ENCODE measurements around the gene ATP1B1.

Gene ATP1B1

DNA sequence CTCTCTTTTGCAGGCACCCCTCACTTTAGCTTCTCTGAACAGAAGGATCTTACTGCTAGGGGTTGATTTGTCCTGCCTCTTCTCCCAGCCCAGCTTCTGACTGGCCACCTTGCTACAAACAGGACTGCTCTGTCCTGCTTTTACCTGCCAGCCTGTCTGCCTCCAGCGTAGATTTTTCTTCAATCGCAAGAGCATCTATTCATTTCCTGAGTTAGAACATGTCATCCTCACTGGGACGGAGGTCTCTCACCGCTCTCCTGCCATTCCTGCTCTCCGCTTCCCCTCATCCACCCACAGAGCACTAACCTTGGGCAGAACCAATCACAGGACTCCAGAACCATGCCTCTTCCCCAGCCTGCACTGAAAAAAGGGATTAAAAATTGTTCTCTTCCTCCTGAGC lies 3.5 kb upstream of the ATP1B1 start:
- POLR2A ChIA-PET: interaction anchor here (1.0 kb wide), 1 partner anchor 328 kb away, joined by 4 read pairs; no protein-coding TSS in a partner anchor
- peaks cover 17% of the 10 kb centered on the region for H3K4me1 ChIP-seq (ENCODE audit: control insufficient read depth, insufficient read depth, low read length)
- TF ChIP-seq, protein P1, sequence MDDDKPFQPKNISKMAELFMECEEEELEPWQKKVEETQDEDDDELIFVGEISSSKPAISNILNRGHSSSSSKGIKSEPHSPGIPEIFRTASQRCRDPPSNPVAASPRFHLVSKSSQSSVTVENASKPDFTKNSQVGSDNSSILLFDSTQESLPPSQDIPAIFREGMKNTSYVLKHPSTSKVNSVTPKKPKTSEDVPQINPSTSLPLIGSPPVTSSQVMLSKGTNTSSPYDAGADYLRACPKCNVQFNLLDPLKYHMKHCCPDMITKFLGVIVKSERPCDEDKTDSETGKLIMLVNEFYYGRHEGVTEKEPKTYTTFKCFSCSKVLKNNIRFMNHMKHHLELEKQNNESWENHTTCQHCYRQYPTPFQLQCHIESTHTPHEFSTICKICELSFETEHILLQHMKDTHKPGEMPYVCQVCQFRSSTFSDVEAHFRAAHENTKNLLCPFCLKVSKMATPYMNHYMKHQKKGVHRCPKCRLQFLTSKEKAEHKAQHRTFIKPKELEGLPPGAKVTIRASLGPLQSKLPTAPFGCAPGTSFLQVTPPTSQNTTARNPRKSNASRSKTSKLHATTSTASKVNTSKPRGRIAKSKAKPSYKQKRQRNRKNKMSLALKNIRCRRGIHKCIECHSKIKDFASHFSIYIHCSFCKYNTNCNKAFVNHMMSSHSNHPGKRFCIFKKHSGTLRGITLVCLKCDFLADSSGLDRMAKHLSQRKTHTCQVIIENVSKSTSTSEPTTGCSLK (tag by site-specific recombination; IDR thresholded peaks at IDR 0.05): no peak
- TF ChIP-seq ZNF146 (tag by site-specific recombination; IDR thresholded peaks at IDR 0.05) (no peak), ZFP3 (tag by site-specific recombination; IDR thresholded peaks at IDR 0.05; ENCODE audit: low read depth) (no peak), ZNF175 (tag by site-specific recombination; IDR thresholded peaks at IDR 0.05) (no peak)

DNA sequence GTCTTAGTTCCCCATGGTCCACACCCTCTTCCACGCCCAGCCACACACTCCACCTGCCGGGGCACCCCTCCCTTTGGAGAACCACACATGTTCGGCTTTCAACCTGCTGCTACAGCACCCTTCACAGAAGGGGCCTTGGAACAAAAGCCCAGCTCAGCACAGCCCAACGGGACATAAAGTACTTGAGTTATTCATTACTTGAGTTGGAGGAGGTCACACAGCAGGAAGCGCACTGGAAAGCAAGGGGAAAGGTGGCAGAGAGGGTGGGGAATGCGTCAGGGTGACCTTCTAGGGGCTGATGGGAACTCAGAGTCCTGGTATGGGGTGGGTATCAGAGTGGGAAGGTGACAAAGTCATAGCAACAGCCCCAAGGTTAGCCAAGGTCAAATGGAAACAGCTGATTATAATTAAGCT lies 3.0 kb upstream of the ATP1B1 start:
- POLR2A ChIA-PET: interaction anchor here (0.8 to 1.0 kb wide), 2 partner anchors 9 to 329 kb away, joined by 3 to 4 read pairs; no protein-coding TSS in a partner anchor
- TF ChIP-seq, protein P2, sequence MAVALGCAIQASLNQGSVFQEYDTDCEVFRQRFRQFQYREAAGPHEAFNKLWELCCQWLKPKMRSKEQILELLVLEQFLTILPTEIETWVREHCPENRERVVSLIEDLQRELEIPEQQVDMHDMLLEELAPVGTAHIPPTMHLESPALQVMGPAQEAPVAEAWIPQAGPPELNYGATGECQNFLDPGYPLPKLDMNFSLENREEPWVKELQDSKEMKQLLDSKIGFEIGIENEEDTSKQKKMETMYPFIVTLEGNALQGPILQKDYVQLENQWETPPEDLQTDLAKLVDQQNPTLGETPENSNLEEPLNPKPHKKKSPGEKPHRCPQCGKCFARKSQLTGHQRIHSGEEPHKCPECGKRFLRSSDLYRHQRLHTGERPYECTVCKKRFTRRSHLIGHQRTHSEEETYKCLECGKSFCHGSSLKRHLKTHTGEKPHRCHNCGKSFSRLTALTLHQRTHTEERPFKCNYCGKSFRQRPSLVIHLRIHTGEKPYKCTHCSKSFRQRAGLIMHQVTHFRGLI (tag by site-specific recombination; IDR thresholded peaks at IDR 0.05): peak; percentile 96
- TF ChIP-seq KLF1 (tag by site-specific recombination; IDR thresholded peaks at IDR 0.05): peak; percentile 84
- TF ChIP-seq HOXD13 (CRISPR knock-in tag; IDR thresholded peaks at IDR 0.05; ENCODE audit: borderline replicate concordance): no peak
- Histone ChIP-seq H3K4me1 (ENCODE audit: control insufficient read depth, insufficient read depth, low read length) (peaks cover 21% of the 10 kb centered on the region), H3K9me3 (ENCODE audit: control insufficient read depth, insufficient read depth, low read depth, low read length) (no peaks in the 10 kb centered on the region), H3K4me3 (ENCODE audit: low read depth, low read length) (no peak overlapping the region), H3K27ac (ENCODE audit: extremely low read depth, low read depth, low read length) (no peak overlapping the region), H3K36me3 (ENCODE audit: control insufficient read depth in 2 of 2, insufficient read depth in 1 of 2, low read length in 2 of 2) (no peaks in the 10 kb centered on the region)
- CTCF ChIA-PET: interaction anchor here (1.3 kb wide), 1 partner anchor 500 kb away, joined by 3 read pairs; no protein-coding TSS in a partner anchor

More for the DNA sequence above, 3.5 kb upstream of the ATP1B1 start:
- no peaks in the 10 kb centered on the region for H3K9me3 ChIP-seq (ENCODE audit: control insufficient read depth, insufficient read depth, low read depth, low read length)
- no peak overlapping the region for H3K27ac ChIP-seq (ENCODE audit: extremely low read depth, low read depth, low read length)
- no peak overlapping the region for H3K4me3 ChIP-seq (ENCODE audit: low read depth, low read length)
- no peaks in the 10 kb centered on the region for H3K36me3 ChIP-seq (ENCODE audit: control insufficient read depth in 2 of 2, insufficient read depth in 1 of 2, low read length in 2 of 2)
- CTCF ChIA-PET: interaction anchor here (1.3 kb wide), 1 partner anchor 500 kb away, joined by 3 read pairs; no protein-coding TSS in a partner anchor

DNA sequence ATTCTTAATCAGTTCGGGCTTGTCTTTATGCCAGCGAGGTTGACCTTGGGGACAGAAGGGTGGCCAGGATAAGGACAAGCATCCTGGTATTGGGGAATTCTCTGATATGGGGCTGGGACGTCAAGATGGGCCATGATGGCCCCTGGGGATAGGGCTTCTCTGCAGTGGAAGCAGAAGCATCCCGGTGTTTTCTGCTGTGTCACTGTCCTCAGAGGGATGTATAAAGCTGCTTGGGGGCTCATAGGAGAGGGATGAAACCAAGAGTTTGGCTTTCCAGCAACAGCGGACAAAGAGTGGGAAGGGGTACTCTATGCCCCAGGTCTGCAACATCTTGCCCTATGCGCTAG lies 1.4 kb upstream of the ATP1B1 start:
- TF ChIP-seq HOXD13 (CRISPR knock-in tag; IDR thresholded peaks at IDR 0.05; ENCODE audit: borderline replicate concordance): no peak
- TF ChIP-seq ZBTB8A (tag by site-specific recombination; IDR thresholded peaks at IDR 0.05): no peak
- no peak for TF ChIP-seq WT1 (tag by site-specific recombination; IDR thresholded peaks at IDR 0.05)
- TF ChIP-seq ZBTB44 (tag by site-specific recombination; IDR thresholded peaks at IDR 0.05): no peak
- no peak for TF ChIP-seq ZNF626 (tag by site-specific recombination; IDR thresholded peaks at IDR 0.05)
- TF ChIP-seq KLF16 (tag by site-specific recombination; IDR thresholded peaks at IDR 0.05): no peak
- Histone ChIP-seq H3K36me3 (ENCODE audit: control insufficient read depth in 2 of 2, insufficient read depth in 1 of 2, low read length in 2 of 2) (no peaks in the 10 kb centered on the region), H3K9me3 (ENCODE audit: control insufficient read depth, insufficient read depth, low read depth, low read length) (no peaks in the 10 kb centered on the region), H3K4me3 (ENCODE audit: low read depth, low read length) (no peak overlapping the region), H3K4me1 (ENCODE audit: control insufficient read depth, insufficient read depth, low read length) (peaks cover 28% of the 10 kb centered on the region), H3K27ac (ENCODE audit: extremely low read depth, low read depth, low read length) (peak overlapping the region; percentile 93; the same call in 1 of the 2 replicates)
- ChIA-PET POLR2A (interaction anchor here (0.6 to 1.2 kb wide), 2 partner anchors 502 to 865 kb away, joined by 5 to 9 read pairs; no protein-coding TSS in a partner anchor), CTCF (interaction anchor here (0.6 kb wide), 1 partner anchor 87 kb away, joined by 3 read pairs; no protein-coding TSS in a partner anchor)
